NCI-H146 treated with DMSO at 0.1 percent for 48 hours (cell line): ENCODE data around the gene TMEM121B.

Source experiments
- DNase-seq: peaks from one replicate; lab custom pipeline; 2025; ENCODE audit not compliant: unreplicated experiment; lab: John Stamatoyannopoulos, UW

The TMEM121B gene

GRCh38 chr22:17138513-17138912 is 17.4 kb upstream of the TMEM121B start:
- no peak for DNase-seq

DNA sequence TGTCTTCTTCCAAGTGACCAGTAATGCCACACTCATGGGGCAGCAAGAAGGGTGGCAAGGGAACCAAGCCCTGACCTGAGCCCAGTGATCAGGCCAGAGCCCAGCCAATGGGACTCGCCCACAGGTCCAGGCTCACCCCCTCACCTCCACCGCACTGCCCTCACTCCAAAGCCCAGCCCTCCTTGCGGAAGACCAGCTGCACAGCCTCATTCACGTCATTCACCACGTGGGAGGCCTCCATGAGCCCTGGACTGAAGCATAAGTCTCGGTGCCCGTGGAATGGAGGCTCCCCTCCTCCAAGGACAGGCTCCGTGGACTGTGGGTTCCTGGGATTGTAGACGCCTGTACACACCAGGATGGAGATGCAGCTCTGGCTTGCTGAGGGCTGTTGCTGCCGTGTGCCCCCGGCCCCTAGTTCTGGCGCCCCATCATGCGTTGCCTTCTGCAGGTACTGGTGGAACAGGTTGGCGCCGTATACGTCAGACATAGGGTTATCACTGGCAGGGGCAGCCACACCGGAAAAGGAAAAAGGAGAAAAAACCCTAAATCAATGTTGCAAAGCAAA is 16.8 kb upstream of the TMEM121B start:
- no peak for DNase-seq

DNA sequence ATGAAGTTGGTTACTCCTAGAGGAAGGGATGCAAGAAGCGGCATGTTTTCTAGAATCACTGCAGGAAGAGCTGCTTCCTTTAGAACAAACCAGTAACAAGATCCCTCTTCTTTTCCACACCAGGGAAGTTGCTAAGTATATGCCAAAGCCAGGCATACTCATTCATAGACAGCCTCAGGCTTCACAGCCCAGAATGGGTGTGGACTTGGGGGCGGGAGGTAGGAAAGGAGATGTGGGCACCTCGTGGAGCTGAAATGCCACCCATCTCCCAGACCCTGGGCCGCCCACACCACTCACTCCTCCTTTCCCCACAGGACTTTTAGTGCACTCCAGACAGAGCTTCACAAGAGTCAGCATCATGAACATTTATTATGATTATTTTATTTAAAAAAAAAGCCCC is 16.0 kb upstream of the TMEM121B start:
- no peak for DNase-seq

- DNase-seq: no peak
Measured at GRCh38 chr22:17135153-17135760, 14.1 kb upstream of the TMEM121B start.

DNA sequence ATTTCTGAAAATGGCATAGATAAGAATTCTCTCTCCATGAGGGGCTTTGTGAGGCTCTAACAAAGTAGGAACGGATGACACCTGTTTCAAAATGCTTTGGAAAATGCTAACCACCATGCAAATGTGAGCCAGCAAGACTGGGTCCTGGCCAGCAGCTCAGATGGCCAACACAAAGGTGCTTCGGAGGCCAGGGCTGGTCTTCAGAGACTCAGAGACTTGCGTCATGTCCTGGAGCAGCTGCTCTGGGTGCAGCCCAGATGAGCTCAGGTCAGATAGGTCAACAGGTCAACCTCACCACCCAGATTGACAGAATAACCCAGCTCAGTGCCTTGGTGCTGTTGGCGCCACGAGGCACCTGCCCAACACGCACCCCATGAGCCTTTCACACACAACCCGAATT is 12.0 kb upstream of the TMEM121B start:
- no peak for DNase-seq

- peak; percentile 53 for DNase-seq
Measured at GRCh38 chr22:17132112-17132511, 11.0 kb upstream of the TMEM121B start.

- peak; percentile 53 for DNase-seq
Measured at GRCh38 chr22:17131686-17132085, 10.5 kb upstream of the TMEM121B start.

DNA sequence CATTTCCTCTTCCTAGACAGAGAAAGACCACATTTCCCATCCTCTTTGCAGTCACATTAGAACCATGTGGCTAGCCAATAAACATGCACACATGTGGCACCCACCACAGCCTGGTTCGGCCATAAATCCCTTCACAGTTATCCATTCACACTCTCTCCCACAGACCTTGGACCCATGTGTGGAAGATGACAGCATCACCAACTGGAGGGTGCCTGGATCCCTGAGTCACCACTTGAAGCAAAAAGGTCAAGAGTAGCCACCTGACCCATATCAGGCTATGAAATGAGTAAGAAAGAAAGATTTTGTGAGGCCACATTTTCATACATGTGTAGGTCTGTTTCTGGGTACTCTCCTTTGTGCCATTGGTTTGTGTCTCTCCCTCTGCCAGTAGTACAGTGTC is 9.0 kb upstream of the TMEM121B start:
- DNase-seq: no peak

DNA sequence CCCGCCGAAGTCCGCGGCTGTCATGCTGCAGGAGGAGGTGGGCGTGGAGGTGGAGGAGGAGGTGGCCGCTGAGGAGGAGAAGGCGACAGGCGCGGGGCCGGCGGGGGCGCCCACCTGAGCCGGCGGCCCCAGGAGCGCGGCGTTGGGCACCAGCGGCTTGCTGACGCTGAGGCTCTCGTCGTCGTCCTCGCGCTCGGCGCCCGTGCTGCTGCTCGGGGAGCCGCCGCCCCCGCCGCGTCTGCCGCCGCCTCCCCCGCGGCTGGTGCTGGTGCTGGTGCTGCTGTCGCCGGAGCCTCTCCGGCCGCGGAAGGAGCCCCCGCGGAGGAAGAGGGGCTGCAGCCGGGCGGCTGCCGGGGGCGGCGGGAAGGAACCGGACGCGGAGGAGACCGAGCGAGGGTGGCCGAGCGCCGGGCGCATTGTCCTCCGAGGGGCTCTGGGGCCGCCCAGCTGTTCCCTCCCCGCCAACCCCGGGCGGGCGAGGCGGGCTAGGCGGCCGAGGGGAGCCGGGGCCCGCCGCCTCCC is 388 bp downstream of the TMEM121B start:
- peak; percentile 17 for DNase-seq

DNA sequence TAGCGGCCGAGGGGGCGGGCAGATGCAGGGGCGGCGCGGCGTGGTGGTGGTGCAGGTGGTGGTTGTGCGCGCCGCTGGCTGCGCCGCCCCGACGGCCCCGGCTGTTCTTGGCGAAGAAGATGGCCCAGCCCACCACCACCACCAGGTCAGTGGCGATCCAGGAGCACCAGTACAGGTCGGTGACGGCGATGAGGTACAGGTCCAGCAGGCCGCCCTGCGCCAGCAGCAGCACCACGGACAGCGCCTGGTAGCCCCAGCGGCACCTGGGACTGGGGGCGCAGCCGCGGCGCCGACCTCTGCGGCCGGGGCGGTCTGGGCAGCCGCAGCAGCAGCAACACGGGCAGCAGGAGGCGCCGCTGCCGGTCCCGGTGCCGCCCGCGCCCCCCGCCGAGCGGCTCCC is 879 bp downstream of the TMEM121B start:
- DNase-seq: no peak

- DNase-seq: no peak
Measured at GRCh38 chr22:17119481-17120202, 1.5 kb downstream of the TMEM121B start.

GRCh38 chr22:17118342-17118741 is 2.8 kb downstream of the TMEM121B start:
- no peak for DNase-seq

DNA sequence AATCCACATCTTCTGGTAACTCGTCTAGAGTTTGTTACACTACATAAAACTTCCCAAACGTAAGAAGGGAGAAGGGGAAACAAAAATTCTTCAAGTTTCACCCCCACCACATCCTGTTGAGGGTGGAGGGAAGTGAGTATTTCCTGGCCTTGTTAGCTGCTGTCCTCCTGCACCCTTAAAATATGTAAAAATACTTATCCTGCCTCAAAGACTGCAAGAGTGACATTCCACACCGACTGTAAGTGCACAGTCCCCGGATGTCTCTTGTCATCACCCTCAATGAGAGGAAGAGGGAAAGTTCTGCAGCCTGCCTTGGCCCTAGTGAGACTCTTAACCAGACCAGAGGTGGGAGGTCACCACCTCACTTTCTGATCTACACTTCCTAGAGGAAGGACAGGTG is 3.3 kb downstream of the TMEM121B start:
- DNase-seq: no peak

- DNase-seq: no peak
Measured at GRCh38 chr22:17117400-17117799, 3.8 kb downstream of the TMEM121B start.

- DNase-seq: no peak
Measured at GRCh38 chr22:17116572-17117330, 4.4 kb downstream of the TMEM121B start.

DNA sequence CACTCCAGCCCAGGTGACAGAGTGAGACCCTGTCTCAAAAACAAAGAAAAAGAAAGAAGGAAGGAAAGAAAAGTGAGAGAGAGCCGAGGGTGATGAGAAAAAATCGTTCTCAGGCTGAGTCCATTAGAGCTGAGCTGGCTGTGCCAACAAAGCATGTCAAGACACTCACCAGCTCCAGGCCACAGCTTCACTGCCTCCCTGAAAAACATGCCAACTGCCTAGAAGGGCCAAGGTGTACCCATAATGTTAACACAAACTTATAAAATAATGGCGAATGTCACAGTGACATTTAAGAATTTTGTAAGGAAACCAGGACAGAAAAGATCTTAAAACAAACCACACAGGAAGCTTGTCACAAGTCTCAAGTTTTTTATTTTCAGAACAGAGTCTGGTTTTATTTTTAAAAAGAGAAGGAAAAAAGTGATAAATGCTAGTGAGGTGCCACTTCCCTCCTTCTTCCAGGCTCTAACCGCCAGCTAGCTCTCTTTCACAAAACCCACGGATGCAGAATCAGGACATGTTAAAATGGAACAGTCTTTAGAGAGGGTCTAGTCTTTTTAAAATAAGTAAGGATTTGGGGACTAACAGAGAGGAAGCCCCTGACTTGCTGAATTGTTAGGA is 5.1 kb downstream of the TMEM121B start:
- no peak for DNase-seq

GRCh38 chr22:17115236-17115635 is 5.9 kb downstream of the TMEM121B start:
- DNase-seq: no peak

- no peak for DNase-seq
Measured at GRCh38 chr22:17114898-17115235, 6.3 kb downstream of the TMEM121B start.

- DNase-seq: no peak
Measured at GRCh38 chr22:17114173-17114897, 6.8 kb downstream of the TMEM121B start.

DNA sequence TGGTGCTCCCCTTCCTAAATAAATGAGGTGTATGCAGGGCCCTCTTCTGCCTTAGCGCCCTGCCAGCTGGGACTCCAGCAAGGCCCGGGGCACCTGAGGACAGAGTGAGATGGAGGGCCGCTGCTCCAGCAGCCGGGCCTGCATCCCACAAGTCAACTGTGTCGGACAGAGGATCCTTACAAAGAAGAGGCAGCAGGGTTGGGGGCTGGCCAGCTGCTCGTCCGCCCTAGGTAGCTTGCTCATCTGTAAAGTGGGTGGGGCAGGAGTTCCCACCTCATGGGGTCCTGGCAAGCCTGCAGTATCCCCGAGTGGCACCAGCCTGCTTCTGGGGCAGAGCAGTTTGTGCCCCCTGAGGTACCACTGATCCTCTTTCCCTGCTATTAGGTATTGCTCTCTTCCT is 7.6 kb downstream of the TMEM121B start:
- DNase-seq: no peak
